Skeletal muscle tissue (tissue), 5 donors: ENCODE measurements around the gene PLEKHM2. TPM values are rescaled to one million over a fixed set of nuclear protein-coding genes. Genes with fewer than 3 reads are reported as not detected.

ENCODE experiments used
- H3K27ac ChIP-seq: one replicate; pipeline ENCODE4 v1.7.0; 2013; ENCODE audit warnings: mild to moderate bottlenecking, low read depth, low read length, inconsistent platforms
- H3K27me3 ChIP-seq, 3 donors: one replicate each; pipeline ENCODE4 v1.7.0; 2013; ENCODE audit warnings: low read length in 3 of 3; ENCODE audit not compliant: control insufficient read depth in 3 of 3, insufficient read depth in 3 of 3
- H3K36me3 ChIP-seq, 3 donors: one replicate each; pipeline ENCODE4 v1.7.0; 2013; ENCODE audit warnings: low read length in 3 of 3; ENCODE audit not compliant: control insufficient read depth in 3 of 3, insufficient read depth in 3 of 3
- H3K4me1 ChIP-seq, 3 donors: one replicate each; pipeline ENCODE4 v1.7.0; 2013; ENCODE audit warnings: low read length in 3 of 3, mild to moderate bottlenecking in 3 of 3; ENCODE audit not compliant: control insufficient read depth in 3 of 3, insufficient read depth in 3 of 3
- H3K4me3 ChIP-seq, 3 donors: one replicate each; pipeline ENCODE4 v1.7.0; 2013; ENCODE audit warnings: low read length in 3 of 3
- H3K9ac ChIP-seq, 3 donors: one replicate each; pipeline ENCODE4 v1.7.0; 2013; ENCODE audit warnings: low read length in 3 of 3, mild to moderate bottlenecking in 3 of 3, moderate library complexity in 2 of 3, low read depth in 1 of 3
- H3K9me3 ChIP-seq, 3 donors: one replicate each; pipeline ENCODE4 v1.7.0; 2013; ENCODE audit warnings: low read length in 3 of 3; ENCODE audit not compliant: control insufficient read depth in 3 of 3
- small RNA-seq: library from RNA; depleted of rRNA; stranded (forward); fragments of <200 nt; gene quantifications from one replicate; pipeline ENCODE3, GENCODE V24; 2014
- total RNA-seq: library from RNA; depleted of rRNA; stranded (reverse); fragments of >200 nt; gene quantifications from one replicate; pipeline ENCODE4 v1.2.3, GENCODE V29; 2014
- donor health status: Osteomylitis.

Gene PLEKHM2
- total RNA-seq, 1 donor from 2014 or later: 36.0 TPM

- H3K36me3 ChIP-seq: peaks cover 0 to 4% (median 0%) of the 10 kb centered on the region in 3 donors
- H3K27me3 ChIP-seq: no peaks in the 10 kb centered on the region
- no peaks in the 10 kb centered on the region for H3K9me3 ChIP-seq
- no peak overlapping the region for H3K27ac ChIP-seq
- H3K4me3 ChIP-seq: no peak overlapping the region
- no peaks in the 10 kb centered on the region for H3K4me1 ChIP-seq
- H3K9ac ChIP-seq: no peak overlapping the region
These were observed 91.6 kb downstream of the PLEKHM2 start for GRCh38 chr1:15775706-15776105.

- no peaks in the 10 kb centered on the region for H3K9me3 ChIP-seq
- H3K4me1 ChIP-seq: no peaks in the 10 kb centered on the region
- no peaks in the 10 kb centered on the region for H3K27me3 ChIP-seq
- H3K4me3 ChIP-seq: no peak overlapping the region
- no peak overlapping the region for H3K27ac ChIP-seq
- H3K36me3 ChIP-seq: no peaks in the 10 kb centered on the region
- H3K9ac ChIP-seq: no peak overlapping the region
These were observed 94.0 kb downstream of the PLEKHM2 start for GRCh38 chr1:15777909-15778707.

Small RNA genes lying within 50 kb of the gene (small RNA-seq; reads per million reads assigned to genes)
- gene AL121992.2: not detected

Other genes with a start within 250 kb of the PLEKHM2 start
- not detected for gene CTRC, start 245.9 kb upstream of the PLEKHM2 start, total RNA-seq
- not detected for gene CELA2A, start 227.6 kb upstream of the PLEKHM2 start, total RNA-seq
- 1.6 TPM for gene CELA2B, start 208.2 kb upstream of the PLEKHM2 start, total RNA-seq
- gene CASP9, start 160.1 kb upstream of the PLEKHM2 start, total RNA-seq: 9.9 TPM
- gene DNAJC16, start 157.5 kb upstream of the PLEKHM2 start, total RNA-seq: 16.7 TPM
- gene AGMAT, start 99.3 kb upstream of the PLEKHM2 start, total RNA-seq: 4.2 TPM
- 30.8 TPM for gene DDI2, start 66.9 kb upstream of the PLEKHM2 start, total RNA-seq
- gene SLC25A34, start 51.9 kb downstream of the PLEKHM2 start, total RNA-seq: 1.6 TPM
- gene TMEM82, start 58.2 kb downstream of the PLEKHM2 start, total RNA-seq: not detected
- 7.3 TPM for gene FBLIM1, start 74.5 kb downstream of the PLEKHM2 start, total RNA-seq
- 4.7 TPM for gene UQCRHL, start 123.3 kb downstream of the PLEKHM2 start, total RNA-seq
- 21.4 TPM for gene SPEN, start 163.4 kb downstream of the PLEKHM2 start, total RNA-seq